HG03025 (cell line): ENCODE data around the gene MPZL2.
"Not testable (repeated sequence)": the region's sequence is repeated elsewhere in the genome, so short reads cannot be mapped to it uniquely, and the experiment has no call there.

Source experiments
- ATAC-seq: cut with Tn5 transposase; IDR thresholded peaks from one replicate; pipeline ENCODE4 v1.9.1; 2021; ENCODE audit warnings: mild to moderate bottlenecking, moderate library complexity; ENCODE audit not compliant: unreplicated experiment, low FRiP score

Gene MPZL2

DNA sequence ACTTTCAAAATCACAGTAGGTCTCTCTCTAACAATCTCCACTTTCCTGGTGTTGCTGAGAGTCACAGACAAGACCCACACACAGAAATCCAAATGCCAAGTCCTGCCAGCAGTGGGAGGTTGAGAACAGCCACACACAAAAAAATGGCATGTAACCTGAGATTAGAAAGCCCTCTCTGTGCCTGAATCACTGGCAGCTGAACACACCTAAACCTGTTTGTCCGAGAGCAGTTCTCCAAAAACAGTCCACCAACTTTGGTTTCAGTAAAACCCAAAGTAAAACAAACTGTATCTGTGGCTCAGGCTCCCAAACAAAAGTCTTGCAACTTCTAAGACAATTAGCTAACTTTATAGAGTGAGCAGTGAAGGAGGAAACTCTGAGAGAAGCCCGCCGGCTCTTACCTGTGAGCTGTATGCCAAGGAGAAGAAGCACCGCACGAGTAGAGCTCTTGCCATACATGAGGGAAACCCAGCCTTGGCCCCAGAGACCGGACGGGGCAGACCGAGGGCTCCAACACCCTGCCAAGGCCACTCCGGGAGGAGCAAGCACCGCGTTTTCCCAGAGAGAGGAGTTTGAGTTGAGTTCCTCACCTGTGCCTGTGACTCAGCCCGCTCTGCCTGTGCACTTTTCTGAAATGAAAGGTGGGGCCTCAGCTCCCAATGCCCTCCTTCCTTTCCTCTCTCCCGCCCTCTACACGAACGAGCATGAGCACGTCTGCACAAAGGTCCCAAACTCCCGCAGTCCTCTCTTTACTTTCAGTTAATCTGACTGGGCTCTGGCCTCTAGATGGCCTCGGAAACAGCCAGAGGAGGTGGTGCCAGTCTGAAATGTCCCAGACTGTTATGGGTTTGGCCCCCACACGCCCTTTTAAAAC, at the start of gene MPZL2:
TSS of gene MPZL2 (minus strand) at position 603 of the 874 bp plus-strand sequence. CDS start at position 459, 144 bp downstream.
- ATAC-seq: no peak

DNA sequence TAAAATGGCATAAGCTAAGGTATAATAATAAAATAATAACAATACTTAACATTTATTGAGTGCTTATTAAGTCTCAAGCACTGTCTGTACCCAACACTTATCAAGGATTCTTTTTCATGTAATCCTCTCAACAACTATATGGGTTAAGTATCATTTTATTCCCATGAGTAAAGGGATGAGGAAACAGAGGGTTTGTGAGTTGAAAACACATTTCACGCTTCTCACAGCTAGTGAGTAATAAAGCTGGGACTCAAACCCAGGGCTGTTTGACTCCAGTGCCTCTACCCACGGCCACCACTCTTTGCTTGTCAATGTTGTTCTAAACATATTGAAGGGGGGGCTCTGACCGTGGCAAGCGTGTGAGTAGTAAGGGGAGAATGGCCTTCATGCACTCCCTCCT, 49.1 kb upstream of the MPZL2 start:
- ATAC-seq: no peak

DNA sequence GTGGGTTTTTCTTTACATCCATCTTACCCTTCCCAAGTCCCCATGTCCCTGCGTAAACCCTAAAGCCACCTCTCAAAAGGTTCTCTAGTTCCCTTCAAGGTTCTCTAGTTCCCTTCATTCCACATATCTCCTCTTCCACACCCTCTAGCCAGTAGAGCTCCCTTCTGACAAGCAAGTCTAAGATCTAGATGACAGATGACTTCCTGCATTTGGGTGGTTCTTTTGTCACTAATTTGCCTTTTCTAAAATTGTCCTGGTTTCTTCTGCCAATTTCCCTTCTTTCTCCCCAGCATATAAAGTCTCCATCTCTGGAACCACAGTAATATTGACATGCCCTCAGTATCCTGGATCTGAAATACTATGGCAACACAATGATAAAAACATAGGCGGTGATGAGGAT, 48.2 kb upstream of the MPZL2 start:
- ATAC-seq: no peak

DNA sequence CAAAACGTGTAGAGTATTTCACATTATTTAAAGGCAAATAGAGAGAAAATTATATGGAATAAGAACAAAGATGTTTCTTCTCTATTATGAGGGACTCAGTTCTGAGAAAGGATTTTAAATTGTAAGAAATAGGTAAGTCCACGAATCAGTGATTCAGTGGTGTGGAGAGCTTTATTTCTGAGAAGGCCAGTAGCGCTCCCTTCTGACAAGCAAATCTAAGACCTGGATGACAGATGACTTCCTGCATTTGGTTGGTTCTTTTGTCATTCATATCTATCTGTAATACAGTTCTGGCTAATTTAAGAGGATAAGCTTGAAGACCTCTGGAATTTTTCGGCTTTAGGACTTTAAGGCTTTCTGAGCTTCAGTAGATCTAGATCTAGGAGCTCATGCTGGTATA, 47.4 kb upstream of the MPZL2 start:
- ATAC-seq: no peak

DNA sequence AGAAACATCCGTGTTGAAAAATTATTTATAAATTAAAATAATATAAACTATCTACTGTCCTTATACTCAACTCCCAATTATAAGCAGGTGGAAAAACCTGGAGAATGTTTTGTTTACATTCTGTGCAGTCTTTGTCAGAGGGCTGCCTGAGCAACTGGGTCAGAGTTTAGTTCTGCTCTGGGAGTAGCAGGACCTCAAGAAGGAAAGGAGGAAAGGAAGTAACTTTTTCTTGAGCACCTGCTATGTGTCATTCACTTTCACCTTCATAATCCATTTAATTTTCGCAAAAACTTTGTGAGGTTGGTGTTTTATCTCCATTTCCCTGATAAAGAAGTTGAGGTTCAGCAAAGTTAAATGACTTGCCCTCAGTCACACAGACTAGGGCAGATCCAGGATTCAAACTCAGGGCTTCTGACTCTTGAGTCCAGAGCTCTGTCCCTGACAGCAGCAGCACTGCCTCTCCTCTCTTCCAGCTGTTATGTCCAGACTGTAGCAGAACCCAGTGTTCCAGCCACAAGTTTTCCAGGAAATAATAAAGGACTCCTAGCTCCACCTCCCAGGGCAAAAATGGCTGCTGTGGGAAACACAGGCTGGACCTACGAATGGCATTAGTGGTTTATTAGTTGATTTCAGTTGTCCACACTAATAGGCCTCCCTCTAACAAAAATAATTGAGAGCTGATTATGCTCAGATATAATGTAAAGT, 46.8 kb upstream of the MPZL2 start:
- no peak for ATAC-seq

DNA sequence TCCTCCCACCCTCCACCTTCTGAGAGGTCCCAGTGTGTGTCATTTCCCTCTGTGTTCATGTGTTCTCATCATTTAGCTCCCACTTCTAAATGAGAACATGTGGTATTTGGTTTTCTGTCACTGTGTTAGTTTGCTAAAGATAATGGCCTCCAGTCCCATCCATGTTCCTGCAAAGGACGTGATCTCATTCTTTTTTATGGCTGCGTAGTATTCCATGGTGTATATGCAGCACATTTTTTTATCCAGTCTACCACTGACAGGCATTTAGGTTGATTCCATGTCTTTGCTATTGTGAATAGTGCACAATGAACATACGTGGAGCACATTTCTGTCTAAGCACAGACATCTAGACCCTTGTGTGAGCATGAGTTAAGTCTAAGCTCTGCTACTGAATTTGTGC, 46.2 kb upstream of the MPZL2 start:
- no peak for ATAC-seq

DNA sequence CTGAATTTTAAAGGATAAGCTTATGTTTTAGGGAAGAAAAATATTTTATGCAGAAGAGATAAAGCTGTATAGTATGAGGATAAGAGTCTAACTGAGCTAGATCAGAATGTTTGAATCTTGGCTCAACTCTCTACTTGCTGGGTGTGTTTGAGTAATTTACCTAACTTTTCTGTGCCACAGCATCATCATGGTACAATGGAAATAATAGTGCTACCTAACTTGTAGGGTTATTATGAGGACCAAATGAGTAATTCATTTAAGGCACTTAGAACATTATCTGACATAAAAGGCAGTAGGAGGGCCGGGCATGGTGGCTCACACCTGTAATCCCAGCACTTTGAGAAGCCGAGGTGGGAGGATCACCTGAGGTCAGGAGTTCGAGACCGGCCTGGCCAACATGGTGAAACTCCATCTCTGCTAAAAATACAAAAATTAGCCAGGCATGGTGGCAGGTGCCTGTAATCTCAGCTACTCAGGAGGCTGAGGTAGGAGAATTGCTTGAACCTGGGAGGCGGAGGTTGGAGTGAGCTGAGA, 45.0 kb upstream of the MPZL2 start:
- not testable (repeated sequence) for ATAC-seq

DNA sequence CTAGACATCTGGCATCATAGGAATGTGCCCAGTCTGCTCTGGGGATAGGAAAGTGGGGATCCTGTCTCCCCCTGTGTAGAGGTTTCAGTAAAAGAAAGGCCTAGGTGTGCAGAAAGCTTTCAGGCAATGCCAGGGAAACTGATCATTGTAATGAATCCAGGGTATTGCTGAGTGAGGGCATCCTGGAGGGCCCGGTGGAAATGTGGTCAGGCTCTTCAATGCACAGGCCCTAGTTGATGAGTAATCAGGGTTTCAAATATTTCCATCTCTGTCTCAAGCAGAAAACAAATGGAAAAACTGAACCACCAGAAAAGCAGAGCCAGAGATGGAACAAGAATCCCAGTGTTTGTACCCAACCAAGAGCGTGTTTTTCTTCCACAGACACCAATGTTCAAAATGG, 42.5 kb upstream of the MPZL2 start:
- ATAC-seq: no peak

DNA sequence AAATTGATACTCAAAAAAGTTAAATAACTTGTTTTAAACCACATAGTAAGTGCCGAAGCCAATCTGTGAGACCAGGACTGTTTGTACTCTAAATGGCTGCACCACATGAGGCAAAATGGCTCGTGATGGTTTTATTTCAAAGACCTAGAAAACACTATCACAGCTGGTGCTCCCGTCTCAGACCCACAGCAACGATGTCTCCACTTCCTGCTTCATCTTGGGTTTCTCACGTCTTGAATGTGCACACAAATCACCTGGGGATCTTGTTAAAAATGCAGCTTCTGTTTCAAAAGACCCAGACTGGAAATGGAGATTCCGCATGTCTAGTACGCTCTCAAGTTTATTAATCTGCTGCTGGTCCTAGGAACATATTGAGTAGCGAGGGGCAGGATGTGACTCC, 41.6 kb upstream of the MPZL2 start:
- ATAC-seq: no peak

DNA sequence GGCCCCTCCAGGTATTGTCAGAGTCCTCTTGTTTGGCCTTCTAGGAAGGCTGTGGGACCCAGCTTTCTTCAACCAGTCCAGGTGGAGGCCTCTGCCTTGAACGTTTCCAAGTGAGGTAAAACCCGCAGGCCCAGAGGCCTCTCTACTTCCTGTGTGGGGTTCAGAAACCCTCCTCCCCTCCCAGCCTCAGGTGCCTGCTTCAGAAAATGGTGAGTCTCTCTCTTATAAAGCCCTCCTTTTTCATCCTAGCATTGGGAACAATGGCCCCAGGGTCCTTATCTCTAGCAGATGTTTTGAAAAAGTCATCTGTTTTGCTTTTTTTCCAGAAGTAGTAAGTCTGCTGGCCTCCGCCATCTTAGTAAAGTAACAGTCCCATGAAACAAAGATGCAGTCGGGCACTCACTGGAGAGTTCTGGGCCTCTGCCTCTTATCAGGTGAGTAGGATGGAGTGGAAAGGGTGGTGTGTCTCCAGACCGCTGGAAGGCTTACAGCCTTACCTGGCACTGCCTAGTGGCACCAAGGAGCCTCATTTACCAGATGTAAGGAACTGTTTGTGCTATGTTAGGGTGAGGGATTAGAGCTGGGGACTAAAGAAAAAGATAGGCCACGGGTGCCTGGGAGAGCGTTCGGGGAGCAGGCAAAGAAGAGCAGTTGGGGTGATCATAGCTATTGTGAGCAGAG, 40.6 kb upstream of the MPZL2 start, which contains the start of gene CD3E:
TSS of gene CD3E (plus strand) at position 163 of the 681 bp plus-strand sequence. CDS start at position 386, 223 bp downstream.
- ATAC-seq: no peak

DNA sequence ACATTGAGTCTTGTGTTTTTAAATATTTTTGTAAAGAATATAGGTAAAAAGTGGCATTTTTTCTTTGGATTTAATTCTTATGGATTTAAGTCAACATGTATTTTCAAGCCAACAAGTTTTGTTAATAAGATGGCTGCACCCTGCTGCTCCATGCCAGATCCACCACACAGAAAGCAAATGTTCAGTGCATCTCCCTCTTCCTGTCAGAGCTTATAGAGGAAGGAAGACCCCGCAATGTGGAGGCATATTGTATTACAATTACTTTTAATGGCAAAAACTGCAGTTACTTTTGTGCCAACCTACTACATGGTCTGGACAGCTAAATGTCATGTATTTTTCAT, 40.1 kb upstream of the MPZL2 start:
- no peak for ATAC-seq

DNA sequence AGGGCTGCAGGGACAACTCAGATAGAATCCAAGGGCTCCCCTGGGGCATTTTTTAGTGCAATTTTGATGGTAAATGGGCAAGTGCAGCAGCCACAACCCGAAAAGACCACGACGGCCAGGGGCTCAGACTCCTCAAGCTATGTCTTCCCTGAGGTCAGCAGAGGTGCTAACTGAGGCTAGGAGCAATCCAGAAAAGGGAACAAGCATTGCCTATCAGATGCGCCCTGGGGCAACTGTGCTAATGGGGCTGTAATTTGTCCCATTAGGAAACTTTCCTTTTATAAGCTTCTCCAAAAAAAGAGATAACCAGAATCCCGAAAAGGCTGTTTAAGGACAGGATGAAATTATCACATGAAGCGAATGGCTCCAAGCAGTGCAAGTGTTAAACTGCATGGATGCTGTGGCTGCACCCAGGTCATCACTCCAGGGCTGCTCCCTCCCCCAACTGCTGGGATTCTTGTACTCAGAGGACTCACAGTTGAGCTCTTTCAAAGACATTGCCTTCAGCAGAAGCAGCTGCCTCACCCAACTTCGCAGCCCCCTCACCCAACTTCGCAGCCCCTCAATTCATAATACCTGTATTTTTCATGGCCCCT, 37.6 kb upstream of the MPZL2 start:
- ATAC-seq: no peak

DNA sequence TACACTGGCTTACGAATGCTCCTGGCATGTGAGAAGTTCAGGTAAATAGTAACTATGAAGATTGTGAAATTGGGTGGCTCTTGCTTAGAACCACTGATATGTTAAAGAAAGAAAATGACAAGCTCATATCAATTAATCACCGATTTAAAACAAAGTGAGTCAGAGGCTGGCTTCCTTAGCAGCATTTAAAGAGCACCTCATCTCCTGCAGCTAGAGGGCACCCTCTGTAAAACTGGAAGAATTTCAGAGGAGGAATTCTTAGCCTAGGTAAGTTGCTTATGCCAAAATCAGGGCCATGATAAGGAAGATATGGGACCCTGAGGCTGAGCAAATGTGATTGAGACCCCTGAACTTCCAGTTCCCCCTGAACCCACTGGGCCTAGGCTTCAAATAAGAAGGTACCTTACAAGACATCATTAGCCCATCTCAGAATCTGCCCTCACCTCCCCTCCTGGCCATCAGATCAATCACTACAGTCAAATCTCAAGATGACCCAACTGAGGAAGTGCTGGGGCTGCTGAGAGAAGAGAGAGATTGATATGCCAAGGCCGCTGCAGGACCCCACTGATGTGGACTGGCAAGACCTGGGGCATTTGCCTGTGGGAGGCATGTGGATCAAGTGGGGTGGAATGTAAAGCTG, 31.8 kb upstream of the MPZL2 start:
- no peak for ATAC-seq

DNA sequence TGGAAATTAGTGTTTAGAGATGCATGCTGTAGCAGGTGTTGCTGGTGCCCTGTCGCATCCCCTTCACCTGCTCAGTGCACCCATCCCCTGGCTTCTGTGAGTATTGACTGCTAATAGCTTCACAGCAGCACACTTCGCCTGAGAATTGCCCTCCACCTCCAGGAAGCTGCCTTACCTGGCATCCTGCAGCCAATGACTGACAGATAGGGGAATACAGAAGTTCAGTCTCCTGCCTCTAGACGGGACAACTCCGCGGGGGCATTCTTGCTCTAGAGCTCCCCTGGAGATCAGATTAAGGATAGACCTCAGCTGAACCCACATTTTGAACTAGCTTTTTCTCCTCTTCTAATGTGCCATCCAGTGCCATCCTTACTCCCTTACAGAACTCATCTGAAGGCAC, 31.1 kb upstream of the MPZL2 start:
- ATAC-seq: no peak

DNA sequence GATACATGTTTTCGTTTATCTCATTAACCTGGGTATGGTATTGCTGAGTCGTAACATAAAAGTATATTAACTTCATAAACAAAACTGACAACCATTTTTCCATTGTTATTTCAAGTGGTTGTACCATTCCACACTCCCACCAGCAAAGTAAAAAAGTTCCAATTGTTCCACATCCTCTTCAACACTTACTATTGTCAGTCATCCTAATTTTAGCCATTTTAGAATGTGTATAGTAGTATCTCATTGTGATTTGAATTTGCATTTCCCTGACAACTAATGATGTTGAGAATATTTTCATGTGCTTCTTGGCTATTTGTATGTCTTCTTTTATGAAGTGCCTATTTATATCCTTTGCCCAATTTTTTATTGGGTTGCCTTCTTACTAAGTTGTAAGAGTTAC, 30.0 kb upstream of the MPZL2 start:
- ATAC-seq: no peak

DNA sequence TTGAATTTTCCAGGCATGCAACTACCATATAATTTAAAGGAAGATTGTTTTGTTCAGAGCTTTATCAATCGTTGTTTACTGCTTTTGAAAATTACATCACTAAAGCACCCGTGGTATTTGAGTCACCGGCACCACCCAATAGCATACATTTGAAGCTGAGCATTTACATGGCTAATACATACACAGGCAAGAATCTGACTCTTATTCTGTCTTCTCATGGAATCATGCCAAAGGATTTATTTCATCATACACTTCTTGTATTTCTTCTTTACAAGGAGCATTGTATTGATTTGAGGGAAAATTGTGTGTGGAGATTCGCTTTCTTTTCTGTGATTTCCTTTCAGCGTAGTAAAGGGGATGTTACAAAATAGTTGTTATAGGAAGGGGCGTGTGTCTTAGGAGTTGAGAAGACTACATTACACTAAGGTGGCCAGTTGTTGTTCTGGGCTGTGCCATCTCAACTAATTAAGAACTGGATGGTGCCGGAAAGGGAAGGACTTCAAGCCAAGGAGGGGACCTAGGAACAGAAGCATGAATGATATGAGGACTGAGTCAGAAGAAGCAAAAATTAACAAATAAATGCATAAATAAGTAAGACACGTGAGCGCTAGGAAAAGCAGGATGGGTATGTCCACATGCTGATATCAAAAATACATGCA, 27.5 kb upstream of the MPZL2 start:
- ATAC-seq: no peak

DNA sequence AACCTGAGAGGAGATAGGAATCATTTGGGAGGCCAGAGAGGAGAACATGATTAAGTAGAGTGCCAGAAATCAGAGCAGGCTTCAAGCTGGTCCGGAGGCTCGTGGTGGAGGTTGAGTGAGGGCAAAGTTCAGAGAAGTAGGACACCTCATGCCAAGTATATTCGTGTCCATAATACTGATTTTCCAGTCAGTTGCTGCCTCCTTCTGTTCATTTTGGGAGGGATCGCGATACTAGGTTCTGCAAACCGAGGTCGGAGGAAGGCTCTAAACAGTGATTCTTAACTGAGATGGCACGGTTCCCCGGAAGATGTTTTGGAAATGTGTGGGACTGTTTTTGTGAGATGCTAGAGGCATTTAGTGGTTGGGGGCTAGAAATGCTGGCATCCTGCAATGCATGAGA, 26.8 kb upstream of the MPZL2 start:
- no peak for ATAC-seq

DNA sequence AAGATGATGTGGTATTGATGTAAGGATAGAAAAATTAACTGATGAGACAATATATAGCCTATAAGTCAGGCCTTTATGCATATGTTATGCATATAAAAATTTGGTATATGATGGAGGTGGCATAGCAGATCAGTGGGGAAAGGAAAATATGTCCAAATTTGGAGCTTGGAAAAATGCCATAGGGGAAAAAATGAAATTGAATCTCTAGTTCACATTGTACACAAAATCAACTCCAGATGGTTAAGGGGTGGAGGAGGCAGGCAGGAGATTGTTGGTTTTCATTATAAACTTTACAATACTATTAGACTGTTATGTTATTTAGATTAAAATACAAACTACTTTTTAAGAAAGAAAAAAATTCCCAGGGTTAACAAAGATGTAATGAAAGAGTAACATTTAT, 25.3 kb upstream of the MPZL2 start:
- ATAC-seq: no peak

DNA sequence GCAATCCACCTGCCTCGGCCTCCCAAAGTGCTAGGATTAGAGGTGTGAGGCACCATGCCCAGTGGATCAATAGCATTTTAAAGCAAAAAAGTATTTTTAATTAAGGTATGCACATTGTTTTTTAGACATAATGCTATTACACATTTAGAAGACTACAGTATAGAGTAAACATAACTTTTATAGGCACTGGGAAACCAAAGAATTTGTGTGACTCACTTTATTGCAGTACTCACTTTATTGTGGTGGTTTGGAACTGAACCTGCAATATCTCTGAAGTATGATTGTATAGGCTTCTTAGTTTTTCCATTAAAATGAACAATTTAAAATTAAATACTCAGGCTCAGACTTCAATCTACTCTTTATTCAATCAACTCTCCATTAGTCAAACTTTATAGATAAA, 22.9 kb upstream of the MPZL2 start:
- no peak for ATAC-seq

DNA sequence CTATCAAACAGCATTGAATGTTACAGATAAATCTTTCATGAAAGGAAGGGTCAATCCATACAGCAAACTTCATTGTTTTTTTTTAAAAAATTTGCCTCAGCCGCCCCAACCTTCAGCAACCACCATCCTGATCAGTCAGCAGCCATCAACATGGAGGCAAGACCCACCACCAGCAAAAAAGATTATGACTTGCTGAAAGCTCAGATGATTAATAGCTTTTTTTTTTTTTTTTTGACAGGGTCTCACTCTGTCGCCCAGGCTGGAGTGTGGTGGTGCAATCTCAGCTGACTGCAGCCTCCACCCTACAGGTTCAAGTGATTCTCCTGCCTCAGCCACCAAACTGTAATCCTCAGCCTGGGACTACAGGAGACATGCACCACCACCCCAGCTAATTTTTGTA, 22.4 kb upstream of the MPZL2 start:
- ATAC-seq: no peak
